HCT116 (cell line): ENCODE measurements around the gene NAALADL2. TPM values are rescaled to one million over a fixed set of nuclear protein-coding genes. Genes with fewer than 3 reads are reported as not detected.

ENCODE experiments used
- ATAC-seq: fragments of 200-7000 bp; cut with Tn5 transposase; 2 replicates; pipeline ENCODE4 v1.9.1; 2020; ENCODE audit warnings: mild to moderate bottlenecking, moderate library complexity
- BruUV-seq: library from RNA; stranded (reverse); fragments of 400-500 nt; replicated peaks from 2 replicates; lab custom pipeline; 2021; lab: Mats Ljungman, UMichigan
- CTCF ChIA-PET: fragments of 300-600 bp; sonication (Branson Sonifier 250); formaldehyde crosslinking; loops from one replicate; lab custom pipeline; 2021; ENCODE audit warnings: antibody characterized with exemption; lab: Charles Lee
- POLR2A ChIA-PET: fragments of 300-600, 350-600 bp; sonication (Branson Sonifier 250); formaldehyde crosslinking; loops from one replicate; lab custom pipeline; 2021; ENCODE audit warnings: antibody characterized with exemption; lab: Charles Lee
- RAD21 ChIA-PET, 2 experiments: fragments of 300-600 bp; sonication (Branson Sonifier 250); formaldehyde crosslinking; loops; one replicate each; lab custom pipeline; 2023; ENCODE audit warnings: low total read pairs in 2 of 2; ENCODE audit not compliant: uncharacterized antibody in 2 of 2, unreplicated experiment in 2 of 2, low non-redundant PET in 1 of 2; lab: Charles Lee
- DNase-seq: peaks from one replicate; pipeline ENCODE4 v3.0.0-alpha.2; 2010; ENCODE audit warnings: low read depth, low spot score
- H2AFZ ChIP-seq: fragments of 200-600 bp; shearing (Covaris generic), sonication (generic); 2 replicates; pipeline ENCODE4 v1.6.1; 2017; ENCODE audit warnings: low read depth, mixed run types, mixed read lengths, antibody characterized with exemption, low read length; ENCODE audit not compliant: poor library complexity, severe bottlenecking
- H3K27ac ChIP-seq: 2 replicates; pipeline ENCODE4 v1.5.1; 2012; ENCODE audit warnings: low read depth, low read length
- H3K27me3 ChIP-seq: fragments of 200-600 bp; sonication (generic); 2 replicates; pipeline ENCODE4 v1.6.1; 2016; ENCODE audit warnings: mixed run types, low read length, mixed read lengths; ENCODE audit not compliant: insufficient read depth
- H3K36me3 ChIP-seq, 2 experiments: fragments of 200-500 bp in 1 of 2; fragments of 200-600 bp in 1 of 2; sonication (Bioruptor generic) in 1 of 2; sonication (generic) in 1 of 2; 2 replicates each; pipeline versions ENCODE4 v1.5.1 to v1.6.1; 2014 to 2016; ENCODE audit warnings: low read length in 2 of 2, inconsistent platforms in 1 of 2, mixed read lengths in 1 of 2, mixed run types in 1 of 2; ENCODE audit not compliant: insufficient read depth in 2 of 2, control insufficient read depth in 1 of 2
- H3K4me1 ChIP-seq, 2 experiments: fragments of 200-600 bp in 1 of 2; sonication (generic) in 1 of 2; 2 replicates each; pipeline versions ENCODE4 v1.5.1 to v1.6.1; 2012 to 2017; ENCODE audit warnings: low read length in 2 of 2, inconsistent platforms in 1 of 2, mild to moderate bottlenecking in 1 of 2, mixed read lengths in 1 of 2, mixed run types in 1 of 2, moderate library complexity in 1 of 2; ENCODE audit not compliant: insufficient read depth in 2 of 2, control insufficient read depth in 1 of 2
- H3K4me2 ChIP-seq: fragments of 200-600 bp; sonication (generic); 2 replicates; pipeline ENCODE4 v1.6.1; 2017; ENCODE audit warnings: mixed run types, low read length, mixed read lengths
- H3K4me3 ChIP-seq, 2 experiments: fragments of 200-600 bp in 1 of 2; sonication (generic) in 1 of 2; replicated peaks in 1 of 2; 2 replicates each; pipeline ENCODE4 v1.5.1; 2011 to 2016; ENCODE audit warnings: low read length in 2 of 2, control low read depth in 1 of 2, low read depth in 1 of 2, mild to moderate bottlenecking in 1 of 2, mixed read lengths in 1 of 2, mixed run types in 1 of 2
- H3K79me2 ChIP-seq: fragments of 200-600 bp; sonication (generic); 2 replicates; pipeline ENCODE4 v1.6.1; 2017; ENCODE audit warnings: mild to moderate bottlenecking, mixed run types, low read length, moderate library complexity, mixed read lengths; ENCODE audit not compliant: insufficient read depth
- H3K9ac ChIP-seq: fragments of 200-600 bp; sonication (generic); 2 replicates; pipeline ENCODE4 v1.6.1; 2016; ENCODE audit warnings: low read length, mixed read lengths
- H3K9me2 ChIP-seq: fragments of 200-600 bp; sonication (generic), shearing (Covaris generic); 2 replicates; pipeline ENCODE4 v1.6.1; 2017; ENCODE audit warnings: mixed run types, mild to moderate bottlenecking, moderate library complexity; ENCODE audit not compliant: insufficient read depth
- H3K9me3 ChIP-seq, 2 experiments: fragments of 200-500 bp in 1 of 2; fragments of 200-600 bp in 1 of 2; sonication (Bioruptor generic) in 1 of 2; sonication (generic) in 1 of 2; 2 replicates each; pipeline ENCODE4 v1.6.1; 2014 to 2017; ENCODE audit warnings: low read length in 2 of 2, mixed read lengths in 2 of 2, inconsistent platforms in 1 of 2, low read depth in 1 of 2, mild to moderate bottlenecking in 1 of 2, mixed run types in 1 of 2, moderate library complexity in 1 of 2; ENCODE audit not compliant: control insufficient read depth in 1 of 2, insufficient read depth in 1 of 2
- H4K20me1 ChIP-seq: fragments of 200-600 bp; sonication (generic), shearing (Covaris generic); 2 replicates; pipeline ENCODE4 v1.6.1; 2017; ENCODE audit warnings: mixed run types, mild to moderate bottlenecking, moderate library complexity; ENCODE audit not compliant: insufficient read depth
- CTCF ChIP-seq, 3 experiments: fragments of 200-600 bp in 1 of 3; sonication (generic) in 1 of 3; IDR thresholded peaks in 2 of 3; conservative IDR thresholded peaks in 1 of 3; 2 replicates each; pipeline ENCODE4 v1.5.1; 2012 to 2017; ENCODE audit warnings: low read depth in 2 of 3, low read length in 2 of 3, antibody characterized with exemption in 1 of 3, borderline replicate concordance in 1 of 3, control low read depth in 1 of 3, mild to moderate bottlenecking in 1 of 3, mixed read lengths in 1 of 3, mixed run types in 1 of 3, moderate library complexity in 1 of 3; ENCODE audit not compliant: insufficient read depth in 1 of 3
- EGR1 ChIP-seq: IDR thresholded peaks from 2 replicates; pipeline ENCODE4 v1.6.1; 2012; ENCODE audit warnings: low read depth
- SIN3A ChIP-seq: IDR thresholded peaks from 2 replicates; pipeline ENCODE4 v1.6.1; 2012; ENCODE audit warnings: low read depth
- ZFX ChIP-seq: fragments of 450-650 bp; IDR thresholded peaks from 2 replicates; pipeline ENCODE4 v1.6.1; 2017
- ZNF274 ChIP-seq: fragments of 200-500 bp; sonication (Bioruptor generic); IDR thresholded peaks from 2 replicates; pipeline ENCODE4 v1.6.1; 2014; ENCODE audit warnings: mild to moderate bottlenecking, low read depth, low read length, inconsistent platforms
- intact Hi-C: fragments of 100-400 bp; cut with micrococcal nuclease; formaldehyde crosslinking; loops from 2 replicates; pipeline ENCODE4 v1.10.0; 2022
- total RNA-seq: library from RNA; stranded (reverse); gene quantifications from one replicate; pipeline ENCODE4 v1.2.1, GENCODE V29; 2021; ENCODE audit not compliant: unreplicated experiment
- TF ChIP-seq, protein P1 (sequence below): IDR thresholded peaks from 2 replicates; pipeline ENCODE4 v1.6.1; 2012

Gene NAALADL2
- total RNA-seq, 1 experiment from 2014 or later: 2.9 TPM

DNA sequence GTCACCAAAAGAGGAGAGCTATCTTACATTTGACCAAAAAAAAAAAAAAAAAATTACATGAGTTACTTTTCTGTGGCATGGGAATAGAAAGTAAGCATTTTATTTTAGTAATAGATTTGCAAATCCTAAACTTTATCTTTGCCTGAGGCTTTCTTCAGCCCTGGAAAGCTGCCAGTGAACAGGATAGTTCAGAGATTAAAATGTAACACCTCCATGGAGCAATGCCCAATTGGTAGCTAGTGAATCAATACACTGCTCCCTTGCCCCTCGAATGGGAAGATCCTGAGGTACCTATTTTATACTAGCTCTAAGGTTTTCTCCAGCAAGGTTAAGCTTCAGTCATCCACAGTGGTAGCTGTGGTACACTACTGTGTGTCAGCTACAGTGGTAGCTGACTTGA, 867.1 kb downstream of the NAALADL2 start:
- Histone ChIP-seq H3K9me3 (no peaks in the 10 kb centered on the region), H3K27ac (no peak overlapping the region), H4K20me1 (no peaks in the 10 kb centered on the region), H3K4me2 (no peak overlapping the region), H3K4me1 (no peaks in the 10 kb centered on the region), H3K27me3 (no peaks in the 10 kb centered on the region), H3K36me3 (no peaks in the 10 kb centered on the region), H3K9me2 (no peaks in the 10 kb centered on the region), H3K4me3 (no peak overlapping the region), H3K79me2 (no peaks in the 10 kb centered on the region), H2AFZ (no peak overlapping the region), H3K9ac (no peak overlapping the region)
- ChIA-PET RAD21 (no interaction called here), POLR2A (no interaction called here), CTCF (interaction anchor here (1.1 kb wide), 1 partner anchor 12 kb away, joined by 3 read pairs; no protein-coding TSS in a partner anchor)
- ATAC-seq: no peak
- TF ChIP-seq ZFX: no peak
- no peak for DNase-seq
- no TSS peak for BruUV-seq
- intact Hi-C loops: no loop called here

DNA sequence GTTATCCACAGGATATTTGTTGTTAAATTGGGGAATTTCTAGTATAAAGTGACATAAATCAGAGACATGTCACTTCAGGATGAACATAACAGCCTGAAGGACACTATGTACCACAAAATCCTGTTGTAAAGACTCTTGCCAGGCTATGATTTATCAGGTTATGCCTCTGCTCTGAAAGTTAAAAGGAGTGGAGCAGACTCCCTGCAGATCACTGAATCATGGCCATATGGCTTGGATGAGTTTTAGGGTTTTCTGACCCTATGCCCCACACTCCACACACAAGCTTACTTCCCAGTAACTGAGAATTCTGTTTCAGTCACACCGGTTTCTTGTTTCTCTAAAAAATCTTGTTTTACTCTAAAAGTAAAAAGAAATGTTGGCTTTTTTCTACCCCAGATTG, 869.4 kb downstream of the NAALADL2 start:
- intact Hi-C loops: no loop called here
- DNase-seq (no peak), ATAC-seq (no peak)
- CTCF ChIA-PET: no interaction called here
- H3K27me3 ChIP-seq: no peaks in the 10 kb centered on the region
- no peaks in the 10 kb centered on the region for H3K9me2 ChIP-seq
- H4K20me1 ChIP-seq: no peaks in the 10 kb centered on the region
- H2AFZ ChIP-seq: no peak overlapping the region
- TF ChIP-seq SIN3A (no peak), EGR1 (no peak), ZNF274 (no peak), CTCF (IDR thresholded peaks at IDR 0.05 in 2 of 3, conservative IDR thresholded peaks at IDR 0.05 in 1 of 3; ENCODE audit: borderline replicate concordance in 1 of 3, insufficient read depth in 1 of 3, low read depth in 2 of 3, low read length in 2 of 3) (no peak)
- TF ChIP-seq, protein P1, sequence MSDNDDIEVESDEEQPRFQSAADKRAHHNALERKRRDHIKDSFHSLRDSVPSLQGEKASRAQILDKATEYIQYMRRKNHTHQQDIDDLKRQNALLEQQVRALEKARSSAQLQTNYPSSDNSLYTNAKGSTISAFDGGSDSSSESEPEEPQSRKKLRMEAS: no peak
- no peak overlapping the region for H3K4me2 ChIP-seq
- no TSS peak for BruUV-seq
- no peak overlapping the region for H3K9ac ChIP-seq
- H3K79me2 ChIP-seq: no peaks in the 10 kb centered on the region
- POLR2A ChIA-PET: no interaction called here
- H3K36me3 ChIP-seq: no peaks in the 10 kb centered on the region
- no peaks in the 10 kb centered on the region for H3K9me3 ChIP-seq
- RAD21 ChIA-PET: no interaction called here
- H3K27ac ChIP-seq: no peak overlapping the region
- H3K4me1 ChIP-seq: no peaks in the 10 kb centered on the region
- no peak overlapping the region for H3K4me3 ChIP-seq
